ENCODE measurements around the gene PIP5K1C.

PIP5K1C gene

GRCh38 chr19:3693025-3693925 is 7.0 kb downstream of the PIP5K1C start:
- DNase-seq, result no peak

GRCh38 chr19:3692141-3693024 is 7.9 kb downstream of the PIP5K1C start:
- no peak for DNase-seq

- DNase-seq, result no peak
Measured at GRCh38 chr19:3691726-3692125, 8.5 kb downstream of the PIP5K1C start.

GRCh38 chr19:3691372-3691716 is 8.9 kb downstream of the PIP5K1C start:
- DNase-seq, result no peak

GRCh38 chr19:3690551-3691371 is 9.5 kb downstream of the PIP5K1C start:
- no peak for DNase-seq

- DNase-seq, result no peak
Measured at GRCh38 chr19:3687774-3688706, 12.2 kb downstream of the PIP5K1C start.

GRCh38 chr19:3687393-3687773 is 12.9 kb downstream of the PIP5K1C start:
- DNase-seq, result no peak

- DNase-seq, result no peak
Measured at GRCh38 chr19:3684817-3685410, 15.4 kb downstream of the PIP5K1C start.

GRCh38 chr19:3684054-3684816 is 16.0 kb downstream of the PIP5K1C start:
- DNase-seq, result no peak

GRCh38 chr19:3683405-3684053 is 16.7 kb downstream of the PIP5K1C start:
- DNase-seq, result no peak

GRCh38 chr19:3682741-3683404 is 17.4 kb downstream of the PIP5K1C start:
- no peak for DNase-seq

- DNase-seq, result no peak
Measured at GRCh38 chr19:3682286-3682685, 18.0 kb downstream of the PIP5K1C start.

GRCh38 chr19:3680939-3681338 is 19.3 kb downstream of the PIP5K1C start:
- no peak for DNase-seq

- no peak for DNase-seq
Measured at GRCh38 chr19:3679581-3679980, 20.7 kb downstream of the PIP5K1C start.

- DNase-seq, result no peak
Measured at GRCh38 chr19:3679138-3679537, 21.1 kb downstream of the PIP5K1C start.

GRCh38 chr19:3678188-3678587 is 22.1 kb downstream of the PIP5K1C start:
- DNase-seq, result no peak

GRCh38 chr19:3674784-3675543 is 25.3 kb downstream of the PIP5K1C start:
- DNase-seq, result no peak

GRCh38 chr19:3673506-3674439 is 26.5 kb downstream of the PIP5K1C start:
- no peak for DNase-seq

Data from CD4-positive, alpha-beta T cell treated with Interleukin-15 for 1 hour (primary cell).